B cell (primary cell): ENCODE results near the gene LIPT1. TPM values are rescaled to one million over a fixed set of nuclear protein-coding genes. Genes with fewer than 3 reads are reported as not detected.

Source experiments
- ATAC-seq: fragments of 200-7000 bp; cut with Tn5 transposase; one replicate; pipeline ENCODE4 v1.10.0; 2021; ENCODE audit warnings: low read depth, mild to moderate bottlenecking, moderate number of reproducible peaks, moderate library complexity
- CTCF ChIA-PET: fragments of 350-600 bp; sonication (Branson Sonifier 250); formaldehyde crosslinking; loops from one replicate; lab custom pipeline; 2021; ENCODE audit warnings: antibody characterized with exemption, inconsistent platforms; lab: Charles Lee
- POLR2A ChIA-PET: fragments of 350-600 bp; sonication (Branson Sonifier 250); formaldehyde crosslinking; loops from one replicate; lab custom pipeline; 2021; ENCODE audit warnings: antibody characterized with exemption; lab: Charles Lee
- DNase-seq: peaks from one replicate; pipeline ENCODE4 v3.0.0; 2013
- H2AFZ ChIP-seq: 2 replicates; pipeline ENCODE4 v1.6.1; 2012; ENCODE audit warnings: mild to moderate bottlenecking, low read depth, low read length; ENCODE audit not compliant: insufficient read depth, poor library complexity, severe bottlenecking
- H3K27ac ChIP-seq, 2 donors: 1 replicate in 1 of 2; 2 replicates in 1 of 2; pipeline ENCODE4 v1.5.1; 2012 to 2013; ENCODE audit warnings: low read length in 2 of 2, mild to moderate bottlenecking in 2 of 2, moderate library complexity in 1 of 2
- H3K27me3 ChIP-seq, 4 experiments: fragments of 200-600 bp in 1 of 4; sonication (generic) in 1 of 4; replicated peaks in 1 of 4; 1 replicate in 2 of 4; 2 replicates in 2 of 4; pipeline versions ENCODE4 v1.6.1 to v1.7.0; 2013 to 2016; ENCODE audit warnings: low read length in 3 of 4, mild to moderate bottlenecking in 2 of 4, mixed read lengths in 1 of 4, moderate library complexity in 1 of 4; ENCODE audit not compliant: insufficient read depth in 4 of 4, control insufficient read depth in 3 of 4; ENCODE audit errors: control extremely low read depth in 1 of 4
- H3K36me3 ChIP-seq, 2 experiments: replicated peaks in 1 of 2; 1 replicate in 1 of 2; 2 replicates in 1 of 2; pipeline versions ENCODE4 v1.6.1 to v1.7.1; 2013; ENCODE audit warnings: low read length in 1 of 2; ENCODE audit not compliant: insufficient read depth in 2 of 2, control insufficient read depth in 1 of 2; ENCODE audit errors: control extremely low read depth in 1 of 2, extremely low read depth in 1 of 2
- H3K4me1 ChIP-seq, 2 donors: fragments of 200-600 bp in 1 of 2; sonication (generic) in 1 of 2; 1 replicate in 1 of 2; 2 replicates in 1 of 2; pipeline versions ENCODE4 v1.5.1 to v1.6.1; 2013 to 2017; ENCODE audit warnings: low read length in 2 of 2; ENCODE audit not compliant: control insufficient read depth in 2 of 2, insufficient read depth in 2 of 2
- H3K4me2 ChIP-seq: replicated peaks from 2 replicates; pipeline ENCODE3; 2012; ENCODE audit warnings: mild to moderate bottlenecking, low read depth, low read length; ENCODE audit not compliant: poor library complexity, severe bottlenecking
- H3K4me3 ChIP-seq, 5 experiments: fragments of 200-600 bp in 1 of 5; sonication (generic) in 1 of 5; 1 replicate in 3 of 5; 2 replicates in 2 of 5; pipeline versions ENCODE4 v1.5.1 to v1.7.0; 2011 to 2016; ENCODE audit warnings: low read length in 4 of 5, mild to moderate bottlenecking in 4 of 5, low read depth in 2 of 5, control low read depth in 1 of 5, moderate library complexity in 1 of 5; ENCODE audit not compliant: insufficient read depth in 1 of 5; ENCODE audit errors: control extremely low read depth in 1 of 5, extremely low read depth in 1 of 5
- H3K79me2 ChIP-seq: fragments of 200-600 bp; sonication (generic); one replicate; pipeline ENCODE4 v1.6.0; 2016; ENCODE audit warnings: low read length; ENCODE audit not compliant: control insufficient read depth, insufficient read depth
- H3K9ac ChIP-seq: fragments of 200-600 bp; sonication (generic); 2 replicates; pipeline ENCODE4 v1.6.1; 2017; ENCODE audit warnings: mild to moderate bottlenecking, low read length, moderate library complexity
- H3K9me3 ChIP-seq, 3 donors: one replicate each; pipeline versions ENCODE4 v1.6.1 to v1.7.1; 2013; ENCODE audit warnings: low read length in 2 of 3; ENCODE audit not compliant: control insufficient read depth in 2 of 3, insufficient read depth in 1 of 3; ENCODE audit errors: control extremely low read depth in 1 of 3
- H4K20me1 ChIP-seq: 2 replicates; pipeline ENCODE4 v1.6.0; 2012; ENCODE audit warnings: mild to moderate bottlenecking, low read length; ENCODE audit not compliant: insufficient read depth, control insufficient read depth, poor library complexity, severe bottlenecking
- H3K27ac Mint-ChIP-seq: one replicate; pipeline ENCODE4 v1.8.0; 2021; ENCODE audit warnings: mixed read lengths
- H3K27me3 Mint-ChIP-seq: one replicate; pipeline ENCODE4 v1.8.0; 2021; ENCODE audit warnings: mixed read lengths
- H3K4me1 Mint-ChIP-seq: one replicate; pipeline ENCODE4 v1.8.0; 2021; ENCODE audit warnings: mixed read lengths
- H3K4me3 Mint-ChIP-seq: one replicate; pipeline ENCODE4 v1.8.0; 2021; ENCODE audit warnings: mixed read lengths
- H3K9me3 Mint-ChIP-seq: one replicate; pipeline ENCODE4 v1.8.0; 2022; ENCODE audit warnings: mixed read lengths; ENCODE audit not compliant: insufficient read depth
- EZH2 ChIP-seq: IDR thresholded peaks from 2 replicates; pipeline ENCODE4 v1.6.1; 2012; ENCODE audit warnings: borderline replicate concordance, low read depth, mild to moderate bottlenecking, moderate library complexity, low read length; ENCODE audit not compliant: insufficient read depth, poor library complexity, severe bottlenecking
- WGBS: methylation state at CpG from one replicate; pipeline ENCODE4 v1.1.5; 2013; ENCODE audit warnings: missing lambda C conversion rate; ENCODE audit not compliant: insufficient coverage; 5-methylcytosine and 5-hydroxymethylcytosine counted together
- intact Hi-C: fragments of 100-400 bp; cut with micrococcal nuclease; formaldehyde crosslinking; loops from one replicate; pipeline ENCODE4 v1.10.0; 2022
- polyA plus RNA-seq: library from polyadenylated mRNA; depleted of rRNA; stranded (reverse); fragments of >200 nt; gene quantifications from 2 replicates; pipeline ENCODE4 v1.2.3, GENCODE V29; 2012
- total RNA-seq, 2 donors: library from RNA; stranded (reverse); fragments of 120-200 nt in 1 of 2; gene quantifications; 1 replicate in 1 of 2; 2 replicates in 1 of 2; pipeline versions ENCODE4 v1.2.3 to v1.2.4, GENCODE V29; 2013 to 2022
- TF ChIP-seq, protein P1 (sequence below): fragments of 200-600 bp; IDR thresholded peaks from one replicate; pipeline ENCODE4 v1.8.0; 2022; ENCODE audit warnings: antibody characterized with exemption, mild to moderate bottlenecking

Gene LIPT1
- total and polyA plus RNA-seq, 2 donors (not counting 1 experiment from before 2014, with no cell fraction given): 12.2 to 24.3 TPM

DNA sequence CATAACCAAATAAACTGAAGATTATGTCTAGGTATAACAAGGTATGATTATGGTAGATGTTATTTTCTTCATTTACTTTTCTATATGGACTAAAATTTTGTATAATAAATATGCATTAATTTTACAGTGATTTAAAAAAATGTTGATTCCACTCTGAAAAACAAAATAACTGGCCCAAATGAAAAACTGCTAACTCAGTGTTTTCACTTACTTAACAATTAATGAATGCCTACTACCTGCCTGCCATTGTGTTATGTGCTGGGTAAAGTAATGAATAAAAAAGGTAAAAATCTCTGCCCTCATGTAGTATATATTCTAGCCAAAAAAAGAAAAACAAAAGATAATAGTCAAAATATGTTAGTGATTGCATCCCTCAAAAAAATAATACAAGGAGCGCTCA, 42.8 kb upstream of the LIPT1 start:
- intact Hi-C loops: no loop called here
- no CpG with 5 or more reads among the region's 1 CpG for WGBS
- H3K4me2 ChIP-seq: no peak overlapping the region

DNA sequence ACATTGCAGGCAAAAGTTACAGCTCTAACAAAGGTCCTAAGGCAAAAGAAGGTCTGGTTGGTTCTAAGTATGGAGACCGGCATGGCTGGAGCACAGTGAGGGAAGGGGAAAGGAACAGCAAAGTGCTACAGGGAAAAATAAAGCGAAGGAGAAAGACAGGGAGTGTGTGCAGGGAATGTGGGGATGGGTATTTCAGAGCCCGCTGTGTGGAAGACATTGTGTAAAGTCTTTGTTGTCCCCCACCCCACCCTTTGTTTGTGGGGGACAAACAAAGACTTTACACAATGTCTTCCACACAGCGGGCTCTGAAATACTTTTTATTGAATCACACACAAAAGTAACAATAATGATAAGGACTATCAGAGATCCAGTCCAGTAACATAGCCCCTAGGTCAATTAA, 42.1 kb upstream of the LIPT1 start:
- 100% methylated on average over 1 of the region's 4 CpGs for WGBS
- H3K4me3 ChIP-seq: no peak overlapping the region
- ChIA-PET POLR2A (no interaction called here), CTCF (no interaction called here)
- H3K4me1 Mint-ChIP-seq: no peaks in the 10 kb centered on the region
- ATAC-seq (no peak), DNase-seq (no peak)
- no peaks in the 10 kb centered on the region for H3K4me1 ChIP-seq
- H3K4me3 Mint-ChIP-seq: no peak overlapping the region
- H3K27ac Mint-ChIP-seq: no peak overlapping the region
- no peak overlapping the region for H3K27ac ChIP-seq
- H3K9me3 Mint-ChIP-seq: no peaks in the 10 kb centered on the region
- no peak for TF ChIP-seq EZH2
- TF ChIP-seq, protein P1, sequence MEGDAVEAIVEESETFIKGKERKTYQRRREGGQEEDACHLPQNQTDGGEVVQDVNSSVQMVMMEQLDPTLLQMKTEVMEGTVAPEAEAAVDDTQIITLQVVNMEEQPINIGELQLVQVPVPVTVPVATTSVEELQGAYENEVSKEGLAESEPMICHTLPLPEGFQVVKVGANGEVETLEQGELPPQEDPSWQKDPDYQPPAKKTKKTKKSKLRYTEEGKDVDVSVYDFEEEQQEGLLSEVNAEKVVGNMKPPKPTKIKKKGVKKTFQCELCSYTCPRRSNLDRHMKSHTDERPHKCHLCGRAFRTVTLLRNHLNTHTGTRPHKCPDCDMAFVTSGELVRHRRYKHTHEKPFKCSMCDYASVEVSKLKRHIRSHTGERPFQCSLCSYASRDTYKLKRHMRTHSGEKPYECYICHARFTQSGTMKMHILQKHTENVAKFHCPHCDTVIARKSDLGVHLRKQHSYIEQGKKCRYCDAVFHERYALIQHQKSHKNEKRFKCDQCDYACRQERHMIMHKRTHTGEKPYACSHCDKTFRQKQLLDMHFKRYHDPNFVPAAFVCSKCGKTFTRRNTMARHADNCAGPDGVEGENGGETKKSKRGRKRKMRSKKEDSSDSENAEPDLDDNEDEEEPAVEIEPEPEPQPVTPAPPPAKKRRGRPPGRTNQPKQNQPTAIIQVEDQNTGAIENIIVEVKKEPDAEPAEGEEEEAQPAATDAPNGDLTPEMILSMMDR: no peak
- peaks cover 0 to 1% (median 0%) of the 10 kb centered on the region in 3 donors for H3K9me3 ChIP-seq
- H3K4me2 ChIP-seq: no peak overlapping the region
- no peak overlapping the region for H2AFZ ChIP-seq
- no peaks in the 10 kb centered on the region for H4K20me1 ChIP-seq
- H3K36me3 ChIP-seq: no peaks in the 10 kb centered on the region
- H3K79me2 ChIP-seq: no peaks in the 10 kb centered on the region
- no peaks in the 10 kb centered on the region for H3K27me3 ChIP-seq
- H3K9ac ChIP-seq: no peak overlapping the region
- H3K27me3 Mint-ChIP-seq: no peaks in the 10 kb centered on the region
- intact Hi-C loops: no loop called here

More for the DNA sequence above, 42.8 kb upstream of the LIPT1 start:
- Histone ChIP-seq H3K4me3 (no peak overlapping the region), H3K9ac (no peak overlapping the region), H4K20me1 (no peaks in the 10 kb centered on the region), H2AFZ (no peak overlapping the region), H3K27ac (no peak overlapping the region), H3K9me3 (peaks cover 0 to 1% (median 0%) of the 10 kb centered on the region in 3 donors), H3K36me3 (no peaks in the 10 kb centered on the region), H3K27me3 (no peaks in the 10 kb centered on the region), H3K4me1 (no peaks in the 10 kb centered on the region), H3K79me2 (no peaks in the 10 kb centered on the region)
- H3K27ac Mint-ChIP-seq: no peak overlapping the region
- H3K9me3 Mint-ChIP-seq: no peaks in the 10 kb centered on the region
- H3K27me3 Mint-ChIP-seq: no peaks in the 10 kb centered on the region
- no peak overlapping the region for H3K4me3 Mint-ChIP-seq
- POLR2A ChIA-PET: no interaction called here
- CTCF ChIA-PET: no interaction called here
- ATAC-seq: no peak
- no peak for TF ChIP-seq EZH2
- TF ChIP-seq, protein P1: no peak
- DNase-seq: no peak
- no peaks in the 10 kb centered on the region for H3K4me1 Mint-ChIP-seq
